ENCODE data around the gene PMFBP1.

The PMFBP1 gene

GRCh38 chr16:72187551-72187950 lies 15.6 kb upstream of the PMFBP1 start:
- DNase-seq (ENCODE audit: low spot score) (no peak), FAIRE-seq (no peak)

GRCh38 chr16:72182976-72183375 lies 11.0 kb upstream of the PMFBP1 start:
- FAIRE-seq (no peak), DNase-seq (ENCODE audit: low spot score) (no peak)

GRCh38 chr16:72179204-72179970 lies 7.4 kb upstream of the PMFBP1 start:
- DNase-seq (ENCODE audit: low spot score): no peak
- FAIRE-seq: no peak

- DNase-seq (ENCODE audit: low spot score): no peak
Observed at GRCh38 chr16:72174726-72175125, 2.8 kb upstream of the PMFBP1 start.

GRCh38 chr16:72173997-72174396 lies 2.0 kb upstream of the PMFBP1 start:
- no peak for DNase-seq (ENCODE audit: low spot score)
- no peak for FAIRE-seq

More at GRCh38 chr16:72174726-72175125, 2.8 kb upstream of the PMFBP1 start:
- no peak for FAIRE-seq

GRCh38 chr16:72171236-72171635 lies 719 bp downstream of the PMFBP1 start:
- DNase-seq (ENCODE audit: low spot score) (no peak), FAIRE-seq (no peak)

- DNase-seq (ENCODE audit: low spot score): no peak
- FAIRE-seq: no peak
Observed at GRCh38 chr16:72169708-72170107, 2.2 kb downstream of the PMFBP1 start.

GRCh38 chr16:72168365-72168764 lies 3.6 kb downstream of the PMFBP1 start:
- no peak for FAIRE-seq
- DNase-seq (ENCODE audit: low spot score): no peak

- FAIRE-seq: no peak
- no peak for DNase-seq (ENCODE audit: low spot score)
Observed at GRCh38 chr16:72166954-72167561, 4.9 kb downstream of the PMFBP1 start.

GRCh38 chr16:72166151-72166550 lies 5.8 kb downstream of the PMFBP1 start:
- FAIRE-seq (no peak), DNase-seq (ENCODE audit: low spot score) (no peak)

- FAIRE-seq: no peak
Observed at GRCh38 chr16:72164691-72165090, 7.3 kb downstream of the PMFBP1 start.

GRCh38 chr16:72162105-72162692 lies 9.8 kb downstream of the PMFBP1 start:
- FAIRE-seq (no peak), DNase-seq (ENCODE audit: low spot score) (no peak)

More at GRCh38 chr16:72164691-72165090, 7.3 kb downstream of the PMFBP1 start:
- DNase-seq (ENCODE audit: low spot score): no peak

GRCh38 chr16:72159801-72160200 lies 12.2 kb downstream of the PMFBP1 start:
- DNase-seq (ENCODE audit: low spot score): no peak
- FAIRE-seq: no peak

GRCh38 chr16:72159386-72159785 lies 12.6 kb downstream of the PMFBP1 start:
- FAIRE-seq: no peak
- DNase-seq (ENCODE audit: low spot score): no peak

- FAIRE-seq: no peak
Observed at GRCh38 chr16:72149676-72150464, 22.1 kb downstream of the PMFBP1 start.

GRCh38 chr16:72142476-72142875 lies 29.5 kb downstream of the PMFBP1 start:
- DNase-seq (ENCODE audit: low spot score) (no peak), FAIRE-seq (no peak)

More at GRCh38 chr16:72149676-72150464, 22.1 kb downstream of the PMFBP1 start:
- DNase-seq (ENCODE audit: low spot score): no peak

GRCh38 chr16:72139908-72140307 lies 32.0 kb downstream of the PMFBP1 start:
- DNase-seq (ENCODE audit: low spot score): no peak
- FAIRE-seq: no peak

GRCh38 chr16:72138064-72138572 lies 33.8 kb downstream of the PMFBP1 start:
- FAIRE-seq (no peak), DNase-seq (ENCODE audit: low spot score) (no peak)

GRCh38 chr16:72137380-72138063 lies 34.4 kb downstream of the PMFBP1 start:
- DNase-seq (ENCODE audit: low spot score): no peak
- FAIRE-seq: no peak

GRCh38 chr16:72134507-72134906 lies 37.4 kb downstream of the PMFBP1 start:
- no peak for DNase-seq (ENCODE audit: low spot score)
- no peak for FAIRE-seq

GRCh38 chr16:72132726-72133125 lies 39.2 kb downstream of the PMFBP1 start:
- DNase-seq (ENCODE audit: low spot score) (no peak), FAIRE-seq (no peak)
